CD14-positive monocyte (primary cell): ENCODE results near the gene CDC42BPB. TPM values are rescaled to one million over a fixed set of nuclear protein-coding genes. Genes with fewer than 3 reads are reported as not detected.

Experiments
- DNase-seq, 3 donors: peaks; one replicate each; pipeline ENCODE4 v3.0.0-alpha.2; 2011 to 2022
- H2AFZ ChIP-seq: 2 replicates; pipeline ENCODE4 v1.6.0; 2012; ENCODE audit warnings: mild to moderate bottlenecking, low read depth, low read length, inconsistent platforms; ENCODE audit not compliant: insufficient read depth, poor library complexity, severe bottlenecking
- H3K27ac ChIP-seq, 2 donors: 1 replicate in 1 of 2; 2 replicates in 1 of 2; pipeline ENCODE4 v1.5.1; 2012 to 2013; ENCODE audit warnings: low read length in 2 of 2, control low read depth in 1 of 2, inconsistent platforms in 1 of 2, low read depth in 1 of 2, mild to moderate bottlenecking in 1 of 2
- H3K27me3 ChIP-seq, 2 donors: one replicate each; pipeline versions ENCODE4 v1.6.0 to v1.6.1; 2011 to 2013; ENCODE audit warnings: low read length in 2 of 2; ENCODE audit not compliant: control insufficient read depth in 2 of 2, insufficient read depth in 2 of 2
- H3K36me3 ChIP-seq, 2 donors: replicated peaks in 1 of 2; 1 replicate in 1 of 2; 2 replicates in 1 of 2; pipeline versions ENCODE4 v1.5.1 to v1.6.1; 2012 to 2013; ENCODE audit warnings: low read length in 2 of 2, control low read depth in 1 of 2, inconsistent platforms in 1 of 2, mild to moderate bottlenecking in 1 of 2; ENCODE audit not compliant: insufficient read depth in 2 of 2, control insufficient read depth in 1 of 2
- H3K4me1 ChIP-seq, 2 donors: 1 replicate in 1 of 2; 2 replicates in 1 of 2; pipeline versions ENCODE4 v1.5.1 to v1.6.1; 2012 to 2013; ENCODE audit warnings: low read length in 2 of 2, control low read depth in 1 of 2, inconsistent platforms in 1 of 2, mild to moderate bottlenecking in 1 of 2, moderate library complexity in 1 of 2; ENCODE audit not compliant: insufficient read depth in 2 of 2, control insufficient read depth in 1 of 2
- H3K4me2 ChIP-seq: replicated peaks from 2 replicates; pipeline ENCODE3; 2012; ENCODE audit warnings: low read length, moderate library complexity, mild to moderate bottlenecking; ENCODE audit not compliant: poor library complexity, severe bottlenecking; ENCODE audit errors: extremely low read depth
- H3K4me3 ChIP-seq, 3 experiments: fragments of 200-600 bp in 1 of 3; sonication (generic) in 1 of 3; replicated peaks in 1 of 3; 1 replicate in 2 of 3; 2 replicates in 1 of 3; pipeline ENCODE4 v1.5.1; 2011 to 2013; ENCODE audit warnings: low read length in 3 of 3, mild to moderate bottlenecking in 3 of 3, control low read depth in 2 of 3, low read depth in 2 of 3, inconsistent platforms in 1 of 3, moderate library complexity in 1 of 3
- H3K79me2 ChIP-seq: 2 replicates; pipeline ENCODE4 v1.6.0; 2012; ENCODE audit warnings: mild to moderate bottlenecking, control low read depth, inconsistent platforms, low read length, moderate library complexity; ENCODE audit not compliant: insufficient read depth
- H3K9ac ChIP-seq: 2 replicates; pipeline ENCODE4 v1.6.0; 2017; ENCODE audit warnings: low read length, mild to moderate bottlenecking; ENCODE audit not compliant: insufficient read depth, poor library complexity, severe bottlenecking
- H3K9me3 ChIP-seq, 2 donors: replicated peaks in 1 of 2; 1 replicate in 1 of 2; 2 replicates in 1 of 2; pipeline versions ENCODE4 v1.5.1 to v1.6.1; 2012 to 2013; ENCODE audit warnings: low read length in 2 of 2, control low read depth in 1 of 2; ENCODE audit not compliant: control insufficient read depth in 1 of 2, insufficient read depth in 1 of 2
- H4K20me1 ChIP-seq: 2 replicates; pipeline ENCODE4 v1.6.0; 2012; ENCODE audit warnings: mild to moderate bottlenecking, low read length, control low read depth, moderate library complexity; ENCODE audit not compliant: insufficient read depth
- H3K27ac Mint-ChIP-seq, 7 donors: one replicate each; pipeline ENCODE4 v1.8.0; 2020; ENCODE audit warnings: mild to moderate bottlenecking in 7 of 7, mixed read lengths in 7 of 7, moderate library complexity in 6 of 7, inconsistent platforms in 2 of 7
- H3K27me3 Mint-ChIP-seq, 3 donors: one replicate each; pipeline ENCODE4 v1.8.0; 2021 to 2022; ENCODE audit warnings: low read depth in 3 of 3, mild to moderate bottlenecking in 3 of 3, mixed read lengths in 3 of 3, moderate library complexity in 3 of 3, inconsistent platforms in 1 of 3
- H3K36me3 Mint-ChIP-seq, 2 donors: one replicate each; pipeline ENCODE4 v1.8.0; 2020; ENCODE audit warnings: mixed read lengths in 2 of 2, inconsistent platforms in 1 of 2, mild to moderate bottlenecking in 1 of 2
- H3K4me1 Mint-ChIP-seq: one replicate; pipeline ENCODE4 v1.8.0; 2020; ENCODE audit warnings: mild to moderate bottlenecking, mixed read lengths
- H3K4me3 Mint-ChIP-seq, 2 donors: one replicate each; pipeline ENCODE4 v1.8.0; 2020; ENCODE audit warnings: mild to moderate bottlenecking in 2 of 2, mixed read lengths in 2 of 2, moderate library complexity in 1 of 2
- H3K9me3 Mint-ChIP-seq, 7 donors: one replicate each; pipeline ENCODE4 v1.8.0; 2020 to 2022; ENCODE audit warnings: mixed read lengths in 7 of 7, mild to moderate bottlenecking in 6 of 7, moderate library complexity in 6 of 7, inconsistent platforms in 2 of 7
- WGBS: methylation state at CpG from one replicate; pipeline ENCODE4 v1.1.5; 2013; ENCODE audit warnings: missing lambda C conversion rate; ENCODE audit not compliant: insufficient coverage; 5-methylcytosine and 5-hydroxymethylcytosine counted together
- intact Hi-C, 2 donors: fragments of 100-400 bp; cut with micrococcal nuclease; formaldehyde crosslinking; loops; one replicate each; pipeline versions ENCODE4 v1.15.0 to v1.15.1; 2023
- polyA plus RNA-seq, 3 donors: library from polyadenylated mRNA; depleted of rRNA in 1 of 3; unstranded in 2 of 3; stranded (reverse) in 1 of 3; fragments of 300-500 nt in 2 of 3; fragments of >200 nt in 1 of 3; fragmentation: Illumina TruSeq in 2 of 3; gene quantifications; 1 replicate in 2 of 3; 2 replicates in 1 of 3; pipeline ENCODE4 v1.2.3, GENCODE V29; 2012 to 2021
- TF ChIP-seq, protein P1 (sequence below): fragments of 200-600 bp; IDR thresholded peaks from one replicate; pipeline ENCODE4 v1.8.0; 2022; ENCODE audit warnings: antibody characterized with exemption, mild to moderate bottlenecking

Gene CDC42BPB
- polyA plus RNA-seq, 3 donors, result 0.25 to 19.0 (median 0.60) TPM

DNA sequence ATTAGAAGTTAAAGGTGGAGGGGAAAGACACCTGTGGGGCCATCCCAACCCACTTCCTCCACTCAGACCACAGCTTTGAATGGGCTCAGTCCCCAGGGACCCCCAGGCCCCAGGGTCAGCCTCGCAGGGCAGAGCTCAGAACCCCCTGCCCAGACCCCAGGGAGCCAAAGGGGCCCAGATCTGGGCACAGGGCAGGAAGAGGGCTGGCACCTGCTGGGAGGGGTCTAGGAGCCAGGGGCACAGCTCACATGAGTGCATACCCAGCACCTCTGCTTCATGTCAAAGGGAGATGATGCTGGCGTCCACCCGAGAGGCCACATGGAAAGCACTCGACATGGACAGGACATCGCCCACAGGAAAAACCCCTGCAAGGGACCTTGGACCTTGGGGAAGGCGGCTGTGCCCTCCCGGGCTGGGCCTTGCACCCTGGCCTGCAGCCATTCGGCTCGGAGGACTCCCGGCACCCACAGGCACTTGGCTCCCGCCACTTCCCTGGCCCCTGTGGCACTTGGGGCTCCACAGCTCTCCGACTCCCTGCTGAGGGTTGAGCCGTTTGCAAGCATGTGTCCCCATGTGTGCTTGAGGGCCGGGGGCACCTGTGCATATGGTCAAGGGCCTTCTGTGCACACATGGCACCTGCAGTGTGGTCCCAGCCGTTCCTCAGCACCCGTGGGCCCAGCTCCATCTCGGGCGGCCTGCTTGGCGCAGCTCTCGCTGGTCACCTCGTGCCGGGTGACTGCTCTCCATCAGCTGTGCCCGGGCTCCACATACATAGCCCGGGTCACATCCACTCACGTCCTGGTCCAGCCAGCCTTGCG lies 142.7 kb downstream of the CDC42BPB start:
- WGBS, result 97% methylated on average over 25 of the region's 26 CpGs
- Histone ChIP-seq H3K4me3 (no peak overlapping the region), H3K4me1 (no peaks in the 10 kb centered on the region), H3K79me2 (no peaks in the 10 kb centered on the region), H3K36me3 (peaks cover 6 to 18% of the 10 kb centered on the region in 2 donors), H3K27me3 (no peaks in the 10 kb centered on the region), H2AFZ (no peak overlapping the region), H4K20me1 (peaks cover 44% of the 10 kb centered on the region), H3K9me3 (no peaks in the 10 kb centered on the region), H3K27ac (no peak overlapping the region), H3K9ac (no peak overlapping the region), H3K4me2 (no peak overlapping the region)
- TF ChIP-seq, protein P1, sequence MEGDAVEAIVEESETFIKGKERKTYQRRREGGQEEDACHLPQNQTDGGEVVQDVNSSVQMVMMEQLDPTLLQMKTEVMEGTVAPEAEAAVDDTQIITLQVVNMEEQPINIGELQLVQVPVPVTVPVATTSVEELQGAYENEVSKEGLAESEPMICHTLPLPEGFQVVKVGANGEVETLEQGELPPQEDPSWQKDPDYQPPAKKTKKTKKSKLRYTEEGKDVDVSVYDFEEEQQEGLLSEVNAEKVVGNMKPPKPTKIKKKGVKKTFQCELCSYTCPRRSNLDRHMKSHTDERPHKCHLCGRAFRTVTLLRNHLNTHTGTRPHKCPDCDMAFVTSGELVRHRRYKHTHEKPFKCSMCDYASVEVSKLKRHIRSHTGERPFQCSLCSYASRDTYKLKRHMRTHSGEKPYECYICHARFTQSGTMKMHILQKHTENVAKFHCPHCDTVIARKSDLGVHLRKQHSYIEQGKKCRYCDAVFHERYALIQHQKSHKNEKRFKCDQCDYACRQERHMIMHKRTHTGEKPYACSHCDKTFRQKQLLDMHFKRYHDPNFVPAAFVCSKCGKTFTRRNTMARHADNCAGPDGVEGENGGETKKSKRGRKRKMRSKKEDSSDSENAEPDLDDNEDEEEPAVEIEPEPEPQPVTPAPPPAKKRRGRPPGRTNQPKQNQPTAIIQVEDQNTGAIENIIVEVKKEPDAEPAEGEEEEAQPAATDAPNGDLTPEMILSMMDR, result no peak
- H3K27me3 Mint-ChIP-seq, result peaks cover 0 to 3% (median 0%) of the 10 kb centered on the region in 3 donors
- intact Hi-C loops, result loop anchor here in 1 of 2 donors (5.0 kb wide), 1 partner anchor 217 kb away; no protein-coding TSS in a partner anchor
- H3K4me1 Mint-ChIP-seq, result no peaks in the 10 kb centered on the region
- DNase-seq, result no peak
- H3K4me3 Mint-ChIP-seq, result no peak overlapping the region
- H3K36me3 Mint-ChIP-seq, result peaks cover 11 to 27% of the 10 kb centered on the region in 2 donors
- peaks cover 0 to 4% (median 0%) of the 10 kb centered on the region in 7 donors for H3K9me3 Mint-ChIP-seq
- no peak overlapping the region for H3K27ac Mint-ChIP-seq

DNA sequence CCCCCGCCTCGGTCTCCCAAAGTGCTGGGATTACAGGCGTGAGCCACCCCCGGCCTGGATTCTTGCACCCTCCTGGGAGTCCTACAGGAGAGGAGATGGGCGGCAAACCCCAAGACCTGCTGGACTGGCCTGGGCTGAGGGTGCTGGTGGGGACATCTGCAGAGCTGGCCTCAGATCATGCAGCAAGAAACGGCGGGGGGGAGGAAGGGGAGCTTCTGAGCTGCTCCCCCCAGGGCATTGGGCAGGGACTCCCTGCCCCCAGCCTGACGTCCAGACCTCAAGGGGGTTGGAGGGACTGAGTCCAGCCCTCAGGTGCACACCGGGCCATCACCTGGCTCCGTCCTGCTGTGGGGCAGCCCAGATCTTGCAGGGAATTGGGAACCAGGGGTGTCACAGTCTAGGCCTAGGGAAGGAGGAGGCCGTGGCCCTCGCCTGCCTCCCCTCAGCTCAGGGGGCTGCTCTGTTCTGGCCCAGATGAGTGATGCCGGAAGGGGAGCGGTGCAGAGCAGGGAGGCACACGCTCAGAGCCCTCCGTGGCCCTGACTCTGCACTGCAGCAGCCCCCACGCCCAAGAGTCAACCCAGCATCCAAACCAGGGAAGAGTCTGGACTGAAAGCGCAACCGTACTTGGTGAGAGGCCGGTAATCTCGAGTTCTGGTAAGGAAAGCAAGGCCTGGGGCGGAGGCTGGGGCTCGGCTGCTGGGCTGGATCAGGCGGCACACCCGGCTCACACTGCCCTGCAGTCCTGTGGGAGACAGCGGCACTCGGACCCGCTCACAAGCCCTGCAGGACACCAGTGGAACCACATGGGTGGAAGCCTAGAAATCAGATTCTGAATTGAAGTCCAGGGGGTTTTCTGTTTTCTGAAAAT lies 143.8 kb downstream of the CDC42BPB start:
- no peak overlapping the region for H3K27ac ChIP-seq
- no peaks in the 10 kb centered on the region for H3K4me1 Mint-ChIP-seq
- no peak overlapping the region for H3K4me3 ChIP-seq
- no peaks in the 10 kb centered on the region for H3K27me3 ChIP-seq
- WGBS, result 97% methylated on average over 24 of the region's 28 CpGs
- peaks cover 6 to 18% of the 10 kb centered on the region in 2 donors for H3K36me3 ChIP-seq
- no peak for DNase-seq
- no peaks in the 10 kb centered on the region for H3K9me3 ChIP-seq
- H3K4me1 ChIP-seq, result no peaks in the 10 kb centered on the region
- no peak overlapping the region for H3K27ac Mint-ChIP-seq
- H3K79me2 ChIP-seq, result no peaks in the 10 kb centered on the region
- H3K9me3 Mint-ChIP-seq, result peaks cover 0 to 4% (median 0%) of the 10 kb centered on the region in 7 donors
- H3K27me3 Mint-ChIP-seq, result peaks cover 0 to 5% (median 0%) of the 10 kb centered on the region in 3 donors
- no peak overlapping the region for H2AFZ ChIP-seq
- intact Hi-C loops, result no loop called here
- TF ChIP-seq, protein P1, result no peak
- H4K20me1 ChIP-seq, result peaks cover 54% of the 10 kb centered on the region
- no peak overlapping the region for H3K4me2 ChIP-seq
- H3K9ac ChIP-seq, result no peak overlapping the region
- peaks cover 11 to 27% of the 10 kb centered on the region in 2 donors for H3K36me3 Mint-ChIP-seq
- no peak overlapping the region for H3K4me3 Mint-ChIP-seq
